C4-2B (cell line): ENCODE data around the gene UNC93A.

ENCODE experiments used
- CTCF ChIP-seq: fragments of 450-650 bp; conservative IDR thresholded peaks from 2 replicates; pipeline ENCODE4 v1.5.1; 2017; ENCODE audit warnings: mild to moderate bottlenecking
- ZFX ChIP-seq: fragments of 450-650 bp; IDR thresholded peaks from 2 replicates; pipeline ENCODE4 v1.6.1; 2017

DNA sequence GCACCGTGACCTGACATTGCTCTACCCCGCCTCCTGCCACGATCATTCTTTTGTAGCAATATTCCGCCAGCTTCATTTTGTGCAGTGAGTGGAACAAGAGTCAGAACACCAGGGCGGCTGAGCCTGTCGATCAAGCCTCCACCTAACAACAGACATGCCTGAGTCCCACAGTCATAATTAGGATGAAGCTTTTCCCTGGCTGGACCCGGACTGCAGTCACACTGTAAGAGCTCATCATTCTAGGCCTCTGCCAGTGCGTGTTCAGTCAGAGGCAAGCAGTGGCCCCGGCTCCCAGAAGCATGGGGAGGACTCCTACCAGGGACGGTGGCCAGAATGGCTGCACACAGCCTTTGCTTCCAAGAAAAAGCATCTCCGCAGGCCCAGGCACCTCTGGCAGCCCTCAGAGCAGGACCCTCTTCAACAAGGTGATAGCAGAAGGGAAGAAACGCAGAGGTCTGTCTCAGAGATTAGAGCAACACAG is 23.2 kb upstream of the UNC93A start:
- TF ChIP-seq CTCF (no peak), ZFX (no peak)
